HG03432 (cell line): ENCODE results near the gene SH3BP1.

ENCODE experiments used
- ATAC-seq: cut with Tn5 transposase; IDR thresholded peaks from one replicate; pipeline ENCODE4 v1.9.1; 2021; ENCODE audit warnings: mild to moderate bottlenecking, moderate library complexity; ENCODE audit not compliant: unreplicated experiment

Gene SH3BP1

GRCh38 chr22:37611207-37611606 is 28.3 kb upstream of the SH3BP1 start:
- no peak for ATAC-seq

- ATAC-seq, result no peak
Observed at GRCh38 chr22:37616201-37617083, 23.0 kb upstream of the SH3BP1 start.

- ATAC-seq, result no peak
Observed at GRCh38 chr22:37617431-37617830, 22.0 kb upstream of the SH3BP1 start.

GRCh38 chr22:37618072-37618656 is 21.3 kb upstream of the SH3BP1 start:
- no peak for ATAC-seq

GRCh38 chr22:37618674-37619073 is 20.8 kb upstream of the SH3BP1 start:
- no peak for ATAC-seq

GRCh38 chr22:37619991-37620390 is 19.5 kb upstream of the SH3BP1 start:
- no peak for ATAC-seq

- no peak for ATAC-seq
Observed at GRCh38 chr22:37621352-37621860, 18.1 kb upstream of the SH3BP1 start.

- no peak for ATAC-seq
Observed at GRCh38 chr22:37623075-37624016, 16.1 kb upstream of the SH3BP1 start.

GRCh38 chr22:37624017-37624365 is 15.5 kb upstream of the SH3BP1 start:
- ATAC-seq, result no peak

- no peak for ATAC-seq
Observed at GRCh38 chr22:37624876-37625275, 14.6 kb upstream of the SH3BP1 start.

- ATAC-seq, result no peak
Observed at GRCh38 chr22:37625737-37626136, 13.7 kb upstream of the SH3BP1 start.

- ATAC-seq, result no peak
Observed at GRCh38 chr22:37626144-37626543, 13.3 kb upstream of the SH3BP1 start.

GRCh38 chr22:37626556-37627075 is 12.9 kb upstream of the SH3BP1 start:
- ATAC-seq, result no peak

- ATAC-seq, result no peak
Observed at GRCh38 chr22:37627121-37627520, 12.3 kb upstream of the SH3BP1 start.

GRCh38 chr22:37627545-37627944 is 11.9 kb upstream of the SH3BP1 start:
- no peak for ATAC-seq

- no peak for ATAC-seq
Observed at GRCh38 chr22:37628830-37629229, 10.6 kb upstream of the SH3BP1 start.

- ATAC-seq, result no peak
Observed at GRCh38 chr22:37629928-37630327, 9.5 kb upstream of the SH3BP1 start.

- no peak for ATAC-seq
Observed at GRCh38 chr22:37630839-37631435, 8.5 kb upstream of the SH3BP1 start.

GRCh38 chr22:37631448-37632173 is 7.9 kb upstream of the SH3BP1 start:
- no peak for ATAC-seq
